Panc1 (cell line): ENCODE results near the gene SCD5. TPM values are rescaled to one million over a fixed set of nuclear protein-coding genes. Genes with fewer than 3 reads are reported as not detected.
"Not testable (repeated sequence)": the region's sequence is repeated elsewhere in the genome, so short reads cannot be mapped to it uniquely, and the experiment has no call there.

Experiments
- ATAC-seq: fragments of 200-7000 bp; cut with Tn5 transposase; 2 replicates; pipeline ENCODE4 v1.9.1; 2020; ENCODE audit warnings: mild to moderate bottlenecking, moderate library complexity
- BruUV-seq: library from RNA; stranded (reverse); fragments of 400-500 nt; replicated peaks from 2 replicates; lab custom pipeline; 2021; lab: Mats Ljungman, UMichigan
- CTCF ChIA-PET: fragments of 300-600 bp; sonication (Branson Sonifier 250); formaldehyde crosslinking; loops from one replicate; lab custom pipeline; 2022; ENCODE audit warnings: antibody characterized with exemption; lab: Charles Lee
- POLR2A ChIA-PET: fragments of 300-600 bp; sonication (Branson Sonifier 250); formaldehyde crosslinking; loops from one replicate; lab custom pipeline; 2022; ENCODE audit warnings: antibody characterized with exemption; lab: Charles Lee
- DNase-seq: peaks from one replicate; pipeline ENCODE4 v3.0.0-alpha.2; 2010; ENCODE audit warnings: low read depth, low spot score
- H3K27ac ChIP-seq: 2 replicates; pipeline ENCODE4 v1.5.1; 2011; ENCODE audit warnings: mild to moderate bottlenecking, low read length, inconsistent platforms
- H3K27me3 ChIP-seq: fragments of 200-500 bp; sonication (Bioruptor generic); 2 replicates; pipeline ENCODE4 v1.6.0; 2014; ENCODE audit warnings: low read length, inconsistent platforms; ENCODE audit not compliant: control insufficient read depth, insufficient read depth
- H3K36me3 ChIP-seq: fragments of 200-500 bp; sonication (Bioruptor generic); 2 replicates; pipeline ENCODE4 v1.5.1; 2014; ENCODE audit warnings: inconsistent platforms, mild to moderate bottlenecking, low read length, moderate library complexity; ENCODE audit not compliant: control insufficient read depth, insufficient read depth
- H3K4me1 ChIP-seq: 2 replicates; pipeline ENCODE4 v1.5.1; 2011; ENCODE audit warnings: inconsistent platforms, mild to moderate bottlenecking, low read length, moderate library complexity; ENCODE audit not compliant: control insufficient read depth, insufficient read depth
- H3K4me3 ChIP-seq, 2 experiments: 2 replicates each; pipeline ENCODE4 v1.5.1; 2011 to 2012; ENCODE audit warnings: low read depth in 2 of 2, low read length in 2 of 2, mild to moderate bottlenecking in 2 of 2, inconsistent platforms in 1 of 2, moderate library complexity in 1 of 2
- H3K9me3 ChIP-seq: fragments of 200-500 bp; sonication (Bioruptor generic); 2 replicates; pipeline ENCODE4 v1.5.1; 2014; ENCODE audit warnings: low read depth, mild to moderate bottlenecking, inconsistent platforms, low read length, moderate library complexity; ENCODE audit not compliant: control insufficient read depth, insufficient read depth
- POLR2AphosphoS5 ChIP-seq: IDR thresholded peaks from 2 replicates; pipeline ENCODE4 v1.6.1; 2012; ENCODE audit warnings: mild to moderate bottlenecking, low read depth, low read length, moderate library complexity
- SIN3A ChIP-seq: IDR thresholded peaks from 2 replicates; pipeline ENCODE4 v1.6.1; 2012; ENCODE audit warnings: low read depth, mild to moderate bottlenecking, low read length, moderate library complexity, borderline replicate concordance; ENCODE audit not compliant: insufficient read depth
- TCF7L2 ChIP-seq: IDR thresholded peaks from 2 replicates; pipeline ENCODE4 v1.6.1; 2011; ENCODE audit warnings: mild to moderate bottlenecking, low read depth, low read length, inconsistent platforms
- in situ Hi-C: cut with HindIII; loops from 2 replicates; pipeline ENCODE4 v1.10.0; 2016; ENCODE audit warnings: low sequenced_read_pairs, low pct_unique_long_range_greater_than_20kb
- intact Hi-C: fragments of 100-400 bp; cut with micrococcal nuclease; formaldehyde crosslinking; loops from one replicate; pipeline ENCODE4 v1.10.0; 2022; ENCODE audit not compliant: unreplicated experiment
- total RNA-seq: library from RNA; stranded (reverse); gene quantifications from one replicate; pipeline ENCODE4 v1.2.1, GENCODE V29; 2021; ENCODE audit not compliant: unreplicated experiment
- TF ChIP-seq, protein P1 (sequence below): fragments of 450-650 bp; IDR thresholded peaks from 2 replicates; pipeline ENCODE4 v1.5.1; 2017; ENCODE audit warnings: mild to moderate bottlenecking
- TF ChIP-seq, protein P2 (sequence below), 2 experiments: IDR thresholded peaks; 2 replicates each; pipeline ENCODE4 v1.6.1; 2011 to 2012; ENCODE audit warnings: low read depth in 2 of 2, control low read depth in 1 of 2, low read length in 1 of 2, mild to moderate bottlenecking in 1 of 2, moderate library complexity in 1 of 2; ENCODE audit not compliant: insufficient read depth in 1 of 2

The SCD5 gene
- total RNA-seq, 1 experiment from 2014 or later: 2.0 TPM

DNA sequence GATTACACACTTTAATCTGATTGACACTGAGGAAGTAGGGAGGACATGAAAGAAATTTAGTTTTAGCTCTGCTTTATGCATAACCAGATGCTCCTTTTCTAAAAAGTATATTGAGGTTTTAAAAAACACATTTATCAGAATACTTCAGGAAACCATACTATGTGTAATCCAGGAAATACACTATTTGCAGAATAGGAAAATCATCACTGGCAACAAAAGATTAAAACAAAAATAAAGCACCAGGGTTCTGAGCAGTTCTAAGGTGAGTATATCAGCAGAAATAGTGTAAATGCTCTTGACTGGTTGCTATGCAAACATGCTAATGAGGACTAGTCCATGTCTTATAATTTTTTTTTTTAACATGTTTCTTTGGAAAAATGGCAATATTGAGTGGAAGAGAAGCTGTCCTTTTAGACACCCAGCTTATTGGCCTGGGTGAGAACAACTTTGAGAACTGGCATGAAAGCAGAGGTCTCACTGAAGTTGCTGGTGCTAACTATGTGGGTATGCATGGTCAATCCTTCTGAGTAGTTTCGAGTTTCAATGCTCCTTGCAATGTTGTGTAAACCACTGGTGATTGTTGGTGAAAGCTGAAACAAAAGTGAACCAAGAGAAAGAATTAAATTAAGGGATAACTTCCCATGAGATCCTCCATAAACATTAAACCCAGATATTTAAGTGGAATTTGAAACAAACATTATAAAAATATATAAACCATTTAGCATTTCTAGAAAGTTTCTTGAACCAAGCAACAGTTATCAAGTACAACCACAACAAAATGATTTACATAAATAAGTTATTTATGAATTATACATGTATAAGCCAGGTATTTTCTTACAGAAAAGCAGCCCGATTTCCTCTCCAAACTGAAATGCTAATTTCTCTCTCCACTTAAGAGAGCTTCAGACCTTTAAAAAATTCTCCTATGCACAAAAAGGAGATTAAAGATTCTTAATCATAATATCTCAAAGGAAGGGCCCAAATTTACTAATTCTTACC, 20.4 kb upstream of the SCD5 start:
- no peak overlapping the region for H3K27ac ChIP-seq
- H3K27me3 ChIP-seq: no peaks in the 10 kb centered on the region
- ATAC-seq (no peak), DNase-seq (no peak)
- no peak overlapping the region for H3K4me3 ChIP-seq
- H3K9me3 ChIP-seq: no peaks in the 10 kb centered on the region
- CTCF ChIA-PET: no interaction called here
- no peaks in the 10 kb centered on the region for H3K4me1 ChIP-seq
- TF ChIP-seq, protein P1, sequence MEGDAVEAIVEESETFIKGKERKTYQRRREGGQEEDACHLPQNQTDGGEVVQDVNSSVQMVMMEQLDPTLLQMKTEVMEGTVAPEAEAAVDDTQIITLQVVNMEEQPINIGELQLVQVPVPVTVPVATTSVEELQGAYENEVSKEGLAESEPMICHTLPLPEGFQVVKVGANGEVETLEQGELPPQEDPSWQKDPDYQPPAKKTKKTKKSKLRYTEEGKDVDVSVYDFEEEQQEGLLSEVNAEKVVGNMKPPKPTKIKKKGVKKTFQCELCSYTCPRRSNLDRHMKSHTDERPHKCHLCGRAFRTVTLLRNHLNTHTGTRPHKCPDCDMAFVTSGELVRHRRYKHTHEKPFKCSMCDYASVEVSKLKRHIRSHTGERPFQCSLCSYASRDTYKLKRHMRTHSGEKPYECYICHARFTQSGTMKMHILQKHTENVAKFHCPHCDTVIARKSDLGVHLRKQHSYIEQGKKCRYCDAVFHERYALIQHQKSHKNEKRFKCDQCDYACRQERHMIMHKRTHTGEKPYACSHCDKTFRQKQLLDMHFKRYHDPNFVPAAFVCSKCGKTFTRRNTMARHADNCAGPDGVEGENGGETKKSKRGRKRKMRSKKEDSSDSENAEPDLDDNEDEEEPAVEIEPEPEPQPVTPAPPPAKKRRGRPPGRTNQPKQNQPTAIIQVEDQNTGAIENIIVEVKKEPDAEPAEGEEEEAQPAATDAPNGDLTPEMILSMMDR: no peak
- TF ChIP-seq TCF7L2 (no peak), POLR2AphosphoS5 (no peak), SIN3A (no peak)
- TF ChIP-seq, protein P2, sequence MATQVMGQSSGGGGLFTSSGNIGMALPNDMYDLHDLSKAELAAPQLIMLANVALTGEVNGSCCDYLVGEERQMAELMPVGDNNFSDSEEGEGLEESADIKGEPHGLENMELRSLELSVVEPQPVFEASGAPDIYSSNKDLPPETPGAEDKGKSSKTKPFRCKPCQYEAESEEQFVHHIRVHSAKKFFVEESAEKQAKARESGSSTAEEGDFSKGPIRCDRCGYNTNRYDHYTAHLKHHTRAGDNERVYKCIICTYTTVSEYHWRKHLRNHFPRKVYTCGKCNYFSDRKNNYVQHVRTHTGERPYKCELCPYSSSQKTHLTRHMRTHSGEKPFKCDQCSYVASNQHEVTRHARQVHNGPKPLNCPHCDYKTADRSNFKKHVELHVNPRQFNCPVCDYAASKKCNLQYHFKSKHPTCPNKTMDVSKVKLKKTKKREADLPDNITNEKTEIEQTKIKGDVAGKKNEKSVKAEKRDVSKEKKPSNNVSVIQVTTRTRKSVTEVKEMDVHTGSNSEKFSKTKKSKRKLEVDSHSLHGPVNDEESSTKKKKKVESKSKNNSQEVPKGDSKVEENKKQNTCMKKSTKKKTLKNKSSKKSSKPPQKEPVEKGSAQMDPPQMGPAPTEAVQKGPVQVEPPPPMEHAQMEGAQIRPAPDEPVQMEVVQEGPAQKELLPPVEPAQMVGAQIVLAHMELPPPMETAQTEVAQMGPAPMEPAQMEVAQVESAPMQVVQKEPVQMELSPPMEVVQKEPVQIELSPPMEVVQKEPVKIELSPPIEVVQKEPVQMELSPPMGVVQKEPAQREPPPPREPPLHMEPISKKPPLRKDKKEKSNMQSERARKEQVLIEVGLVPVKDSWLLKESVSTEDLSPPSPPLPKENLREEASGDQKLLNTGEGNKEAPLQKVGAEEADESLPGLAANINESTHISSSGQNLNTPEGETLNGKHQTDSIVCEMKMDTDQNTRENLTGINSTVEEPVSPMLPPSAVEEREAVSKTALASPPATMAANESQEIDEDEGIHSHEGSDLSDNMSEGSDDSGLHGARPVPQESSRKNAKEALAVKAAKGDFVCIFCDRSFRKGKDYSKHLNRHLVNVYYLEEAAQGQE (IDR thresholded peaks at IDR 0.05; ENCODE audit: insufficient read depth in 1 of 2, low read depth in 2 of 2, low read length in 1 of 2): no peak
- H3K36me3 ChIP-seq: peaks cover 30% of the 10 kb centered on the region
- in situ Hi-C loops: no loop called here
- BruUV-seq: TSS peak; percentile 22
- intact Hi-C loops: no loop called here
- POLR2A ChIA-PET: no interaction called here

DNA sequence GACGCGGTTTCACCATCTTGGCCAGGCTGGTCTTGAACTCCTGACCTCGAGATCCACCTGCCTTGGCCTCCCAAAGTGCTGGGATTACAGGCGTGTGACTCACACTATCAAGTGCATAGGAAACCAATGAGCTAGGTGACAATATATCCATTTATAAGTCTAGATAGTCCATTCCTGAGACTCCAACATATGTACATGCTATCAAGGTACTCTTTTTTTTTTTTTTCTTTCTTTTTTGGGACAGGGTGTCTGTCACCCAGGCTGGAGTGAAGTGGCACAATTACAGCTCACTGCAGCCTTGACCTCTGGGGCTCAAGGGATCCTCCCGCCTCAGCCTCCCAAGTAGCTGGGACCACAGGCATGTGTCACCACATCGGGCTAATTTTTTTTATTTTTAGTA, 18.3 kb upstream of the SCD5 start:
- H3K4me1 ChIP-seq, H3K9me3 ChIP-seq, intact Hi-C loops, DNase-seq, ATAC-seq, H3K4me3 ChIP-seq, H3K27me3 ChIP-seq, H3K27ac ChIP-seq, BruUV-seq, in situ Hi-C loops: not testable (repeated sequence)
- peaks cover 19% of the 10 kb centered on the region; the same call in 1 of the 2 replicates for H3K36me3 ChIP-seq
- POLR2A ChIA-PET: interaction anchor here (0.5 kb wide), 1 partner anchor 13 kb away, joined by 3 read pairs; no protein-coding TSS in a partner anchor
- CTCF ChIA-PET: interaction anchor here (0.6 to 0.7 kb wide), 3 partner anchors 20 to 296 kb away, joined by 3 to 5 read pairs (median 4); no protein-coding TSS in a partner anchor
